Bronchial epithelial cell (primary cell): ENCODE measurements around the gene MED26. TPM values are rescaled to one million over a fixed set of nuclear protein-coding genes. Genes with fewer than 3 reads are reported as not detected.

Experiments
- DNase-seq: peaks from one replicate; pipeline ENCODE4 v3.0.0-alpha.2; 2010; ENCODE audit warnings: low read depth
- FAIRE-seq: peaks from 2 replicates; lab custom pipeline; 2011; peaks lifted over from hg19 to GRCh38; lab: Jason Lieb, UNC
- H3K27me3 ChIP-seq: 2 replicates; pipeline ENCODE4 v1.5.1; 2011; ENCODE audit warnings: low read length; ENCODE audit not compliant: control insufficient read depth, insufficient read depth
- H3K36me3 ChIP-seq: 2 replicates; pipeline ENCODE4 v1.5.1; 2011; ENCODE audit warnings: low read length; ENCODE audit not compliant: control insufficient read depth, insufficient read depth
- H3K4me3 ChIP-seq: 2 replicates; pipeline ENCODE4 v1.5.1; 2011; ENCODE audit warnings: mild to moderate bottlenecking, low read depth, low read length, control low read depth
- total RNA-seq: library from RNA; depleted of rRNA; stranded (reverse); fragments of >200 nt; gene quantifications from 2 replicates; pipeline ENCODE4 v1.2.1, GENCODE V29; 2014
- TF ChIP-seq, protein P1 (sequence below): IDR thresholded peaks from 2 replicates; pipeline ENCODE4 v1.5.1; 2011; ENCODE audit warnings: mild to moderate bottlenecking, moderate library complexity, low read length, control low read depth, inconsistent platforms; ENCODE audit not compliant: insufficient read depth, severe bottlenecking

The MED26 gene
- total RNA-seq, 1 donor from 2014 or later, result 2.9 TPM

DNA sequence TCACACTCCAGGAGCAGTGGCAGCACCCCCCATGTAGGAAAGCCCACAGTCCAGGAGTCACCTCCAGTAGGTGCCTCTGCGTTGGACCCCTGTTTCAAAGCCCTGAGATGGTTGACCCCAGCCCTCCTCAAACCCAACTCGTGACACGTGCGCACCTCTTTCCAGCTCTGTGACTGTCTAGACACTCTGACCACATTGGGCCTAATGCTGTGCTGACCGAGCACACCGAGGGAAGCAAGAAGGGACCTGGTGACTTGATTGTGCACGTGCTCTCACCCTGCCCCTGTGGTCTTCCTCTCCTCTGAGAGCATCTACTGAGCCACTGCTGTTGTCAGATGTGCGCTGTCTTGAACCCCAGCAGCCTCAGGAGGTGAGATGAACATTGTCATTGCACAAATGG, 32.9 kb downstream of the MED26 start:
- Histone ChIP-seq H3K27me3 (no peaks in the 10 kb centered on the region), H3K4me3 (no peak overlapping the region), H3K36me3 (no peaks in the 10 kb centered on the region)
- FAIRE-seq (peak; percentile 64), DNase-seq (no peak)
- TF ChIP-seq, protein P1, sequence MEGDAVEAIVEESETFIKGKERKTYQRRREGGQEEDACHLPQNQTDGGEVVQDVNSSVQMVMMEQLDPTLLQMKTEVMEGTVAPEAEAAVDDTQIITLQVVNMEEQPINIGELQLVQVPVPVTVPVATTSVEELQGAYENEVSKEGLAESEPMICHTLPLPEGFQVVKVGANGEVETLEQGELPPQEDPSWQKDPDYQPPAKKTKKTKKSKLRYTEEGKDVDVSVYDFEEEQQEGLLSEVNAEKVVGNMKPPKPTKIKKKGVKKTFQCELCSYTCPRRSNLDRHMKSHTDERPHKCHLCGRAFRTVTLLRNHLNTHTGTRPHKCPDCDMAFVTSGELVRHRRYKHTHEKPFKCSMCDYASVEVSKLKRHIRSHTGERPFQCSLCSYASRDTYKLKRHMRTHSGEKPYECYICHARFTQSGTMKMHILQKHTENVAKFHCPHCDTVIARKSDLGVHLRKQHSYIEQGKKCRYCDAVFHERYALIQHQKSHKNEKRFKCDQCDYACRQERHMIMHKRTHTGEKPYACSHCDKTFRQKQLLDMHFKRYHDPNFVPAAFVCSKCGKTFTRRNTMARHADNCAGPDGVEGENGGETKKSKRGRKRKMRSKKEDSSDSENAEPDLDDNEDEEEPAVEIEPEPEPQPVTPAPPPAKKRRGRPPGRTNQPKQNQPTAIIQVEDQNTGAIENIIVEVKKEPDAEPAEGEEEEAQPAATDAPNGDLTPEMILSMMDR, result no peak

DNA sequence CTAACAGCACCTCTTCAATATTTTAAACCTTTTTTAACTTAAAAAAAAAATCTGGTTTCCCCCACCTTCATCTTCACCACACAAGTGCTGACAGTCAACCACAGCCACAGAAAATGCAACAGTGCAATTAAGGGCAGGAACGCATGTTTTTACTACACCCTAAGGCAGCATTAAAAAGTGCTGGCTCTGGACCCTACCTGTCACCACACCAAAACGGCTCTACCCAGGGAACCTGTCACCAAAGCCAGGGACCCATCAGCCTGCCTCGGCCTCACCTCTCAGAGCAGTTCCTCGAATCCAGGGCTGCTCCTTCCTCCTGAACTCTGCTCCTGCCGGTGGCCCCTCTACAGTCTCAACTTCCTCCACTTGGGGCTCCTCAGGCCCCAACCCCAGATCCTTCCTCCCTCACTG, 33.3 kb downstream of the MED26 start:
- no peak for FAIRE-seq
- H3K36me3 ChIP-seq, result no peaks in the 10 kb centered on the region
- no peaks in the 10 kb centered on the region for H3K27me3 ChIP-seq
- no peak overlapping the region for H3K4me3 ChIP-seq
- no peak for DNase-seq
- TF ChIP-seq, protein P1, result no peak

DNA sequence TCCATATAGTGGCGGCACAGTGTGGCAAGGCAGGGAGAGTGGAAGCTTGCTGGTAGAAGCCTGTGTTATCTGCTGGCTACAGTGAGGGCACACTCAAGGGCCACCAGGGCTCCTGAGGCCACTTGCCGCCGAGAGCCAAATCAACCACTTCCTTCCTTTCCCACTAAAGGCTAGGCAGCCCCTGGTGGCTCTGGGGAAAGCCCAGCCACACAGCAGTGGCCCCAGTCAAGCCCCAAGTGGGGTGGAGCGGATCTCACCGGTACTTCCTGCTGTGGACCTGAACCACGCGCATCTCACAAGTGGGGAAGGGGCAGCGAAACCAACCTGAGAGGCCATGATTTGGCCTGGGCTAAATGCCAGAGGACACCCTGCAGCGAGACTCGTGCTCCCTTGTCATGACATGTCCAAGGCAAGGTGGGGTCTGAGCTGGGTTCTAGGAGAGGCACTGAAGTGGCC, 33.8 kb downstream of the MED26 start:
- TF ChIP-seq, protein P1, result no peak
- no peak for FAIRE-seq
- no peak overlapping the region for H3K4me3 ChIP-seq
- H3K36me3 ChIP-seq, result no peaks in the 10 kb centered on the region
- DNase-seq, result no peak
- no peaks in the 10 kb centered on the region for H3K27me3 ChIP-seq

DNA sequence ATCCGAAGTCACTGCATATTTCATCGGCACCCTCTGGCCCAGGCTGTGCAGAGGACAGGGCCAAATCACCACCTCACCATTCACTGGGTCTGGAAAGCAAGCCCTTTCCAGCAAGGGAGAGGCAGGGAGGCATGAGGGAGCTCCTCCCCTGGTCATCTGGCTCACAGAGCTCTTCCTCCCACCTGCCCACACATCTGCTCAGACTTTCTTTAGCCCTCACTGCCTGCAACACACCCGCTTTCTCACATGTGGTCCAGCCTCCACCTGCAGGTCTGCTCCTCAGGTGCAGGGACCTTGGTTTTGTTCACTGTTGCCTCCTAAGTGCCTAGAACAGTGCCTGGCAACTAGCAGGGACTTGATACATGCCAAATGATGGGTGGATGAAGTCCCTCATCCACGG, 34.8 kb downstream of the MED26 start:
- Histone ChIP-seq H3K4me3 (no peak overlapping the region), H3K36me3 (no peaks in the 10 kb centered on the region), H3K27me3 (no peaks in the 10 kb centered on the region)
- DNase-seq, result no peak
- TF ChIP-seq, protein P1, result no peak
- FAIRE-seq, result no peak

DNA sequence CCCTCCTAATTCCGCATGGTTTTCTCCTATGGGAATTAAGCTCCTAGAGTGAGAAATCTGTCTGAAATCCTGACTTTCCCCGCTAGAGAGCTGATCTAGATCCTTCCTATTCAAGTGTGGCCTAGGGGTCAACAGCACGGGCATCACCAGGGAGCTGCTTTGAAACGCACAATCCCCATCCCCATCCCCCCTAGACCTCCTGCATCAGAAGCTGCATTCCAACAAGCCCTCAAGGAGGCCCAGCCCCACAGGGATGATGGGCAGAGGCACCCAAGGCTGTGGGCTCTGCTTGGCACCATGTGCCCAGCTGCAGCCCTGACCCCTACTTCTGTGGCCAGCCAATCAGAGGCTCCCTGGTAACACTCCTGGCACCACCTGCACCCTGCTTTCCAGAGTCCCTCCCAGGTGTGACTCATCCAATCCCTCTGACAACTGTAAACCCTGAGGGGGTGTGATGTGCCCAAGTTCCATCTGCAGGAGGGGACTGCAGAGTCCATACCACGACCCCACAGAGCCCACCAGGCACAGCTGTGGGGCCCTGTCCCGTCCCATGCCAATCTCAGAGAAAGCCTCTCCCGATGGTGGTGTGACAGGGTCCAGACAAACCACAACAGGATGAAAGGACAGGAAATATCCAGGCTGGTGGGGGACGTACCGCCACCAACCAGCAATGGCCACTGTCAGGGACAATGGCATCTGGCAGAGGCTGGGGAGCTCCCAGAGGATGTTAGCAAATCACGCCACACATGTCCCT, 36.0 kb downstream of the MED26 start:
- DNase-seq (peak; percentile 61), FAIRE-seq (no peak)
- H3K36me3 ChIP-seq, result no peaks in the 10 kb centered on the region
- H3K27me3 ChIP-seq, result no peaks in the 10 kb centered on the region
- H3K4me3 ChIP-seq, result no peak overlapping the region
- TF ChIP-seq, protein P1, result no peak
